PC-9 (cell line): ENCODE data around the gene ADAMTS12.

Experiments
- EZH2 ChIP-seq: fragments of 200-600 bp; sonication (generic); IDR thresholded peaks from 2 replicates; pipeline ENCODE4 v1.8.0; 2017; ENCODE audit warnings: antibody characterized with exemption, low read depth
- TF ChIP-seq, protein P1 (sequence below): fragments of 200-600 bp; sonication (generic); conservative IDR thresholded peaks from 2 replicates; pipeline ENCODE4 v1.6.1; 2017; ENCODE audit warnings: mixed run types, antibody characterized with exemption, mild to moderate bottlenecking, moderate library complexity

DNA sequence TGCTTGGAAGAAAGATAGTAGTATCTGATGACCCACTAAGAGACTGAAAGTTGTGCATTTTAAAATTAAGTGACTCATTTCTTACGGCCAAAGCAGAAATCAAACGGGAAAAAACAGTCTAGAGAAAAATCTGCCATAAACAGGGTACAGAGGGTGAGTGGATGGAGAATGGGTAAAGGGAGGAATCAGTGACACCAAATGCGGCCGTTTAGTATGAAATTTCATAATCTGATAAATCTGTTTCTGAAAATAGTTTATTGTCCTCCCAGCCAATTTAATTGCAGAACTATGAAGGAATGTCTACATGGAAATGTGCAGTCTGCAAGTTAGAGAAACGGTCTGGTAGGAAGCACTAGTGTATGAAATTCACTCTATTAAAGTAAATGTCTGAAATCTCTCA is 39.5 kb downstream of the ADAMTS12 start:
- TF ChIP-seq, protein P1, sequence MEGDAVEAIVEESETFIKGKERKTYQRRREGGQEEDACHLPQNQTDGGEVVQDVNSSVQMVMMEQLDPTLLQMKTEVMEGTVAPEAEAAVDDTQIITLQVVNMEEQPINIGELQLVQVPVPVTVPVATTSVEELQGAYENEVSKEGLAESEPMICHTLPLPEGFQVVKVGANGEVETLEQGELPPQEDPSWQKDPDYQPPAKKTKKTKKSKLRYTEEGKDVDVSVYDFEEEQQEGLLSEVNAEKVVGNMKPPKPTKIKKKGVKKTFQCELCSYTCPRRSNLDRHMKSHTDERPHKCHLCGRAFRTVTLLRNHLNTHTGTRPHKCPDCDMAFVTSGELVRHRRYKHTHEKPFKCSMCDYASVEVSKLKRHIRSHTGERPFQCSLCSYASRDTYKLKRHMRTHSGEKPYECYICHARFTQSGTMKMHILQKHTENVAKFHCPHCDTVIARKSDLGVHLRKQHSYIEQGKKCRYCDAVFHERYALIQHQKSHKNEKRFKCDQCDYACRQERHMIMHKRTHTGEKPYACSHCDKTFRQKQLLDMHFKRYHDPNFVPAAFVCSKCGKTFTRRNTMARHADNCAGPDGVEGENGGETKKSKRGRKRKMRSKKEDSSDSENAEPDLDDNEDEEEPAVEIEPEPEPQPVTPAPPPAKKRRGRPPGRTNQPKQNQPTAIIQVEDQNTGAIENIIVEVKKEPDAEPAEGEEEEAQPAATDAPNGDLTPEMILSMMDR: no peak
- TF ChIP-seq EZH2: no peak
